ENCODE measurements around the gene CCDC88C.

GRCh38 chr14:91329486-91330014, 88.1 kb downstream of the CCDC88C start:
- TF ChIP-seq CTCF (optimal IDR thresholded peaks at IDR 0.05 in 1 of 3, IDR thresholded peaks at IDR 0.05 in 1 of 3, conservative IDR thresholded peaks at IDR 0.05 in 1 of 3; ENCODE audit: extremely low read depth in 1 of 3, insufficient read depth in 2 of 3, low read length in 3 of 3), result no peak
- TF ChIP-seq EZH2 (IDR thresholded peaks at IDR 0.05; ENCODE audit: low read length), result no peak

All from keratinocyte (primary cell).